ENCODE data around the gene RFC5. TPM values are rescaled to one million over a fixed set of nuclear protein-coding genes. Genes with fewer than 3 reads are reported as not detected.

RFC5 gene
- total RNA-seq, 8 experiments from 2014 or later = 4.9 to 37.4 (median 15.9) TPM

GRCh38 chr12:118038137-118038536 lies 21.6 kb downstream of the RFC5 start:
- ATAC-seq (replicated peaks in 6 of 8) = no peak
- Histone ChIP-seq H3K4me3 (no peak overlapping the region), H3K4me1 (replicated peaks in 1 of 2) (peaks cover 0 to 8% of the 10 kb centered on the region in 2 donors), H3K27ac (no peak overlapping the region)
- in situ Hi-C loops (cut with MboI; ENCODE audit: low pct_unique_long_range_greater_than_20kb in 2 of 9, low sequenced_read_pairs in 9 of 9, unreplicated experiment in 9 of 9) = loop anchor here in 2 of 9 experiments (10.0 to 25.0 kb wide), 2 partner anchors 163 to 176 kb away; no protein-coding TSS in a partner anchor
- WGBS, 10 experiments = 60 to 100% (median 100%) methylated on average over 1 to 4 of the region's 6 CpGs; no CpG with 5 or more reads in 3 of the 10 experiments

GRCh38 chr12:118042091-118042490 lies 25.6 kb downstream of the RFC5 start:
- WGBS, 10 experiments = 33 to 100% (median 97%) methylated on average over 1 to 4 of the region's 4 CpGs; no CpG with 5 or more reads in 3 of the 10 experiments
- no peak overlapping the region for H3K27ac ChIP-seq
- H3K4me3 ChIP-seq = no peak overlapping the region
- H3K4me1 ChIP-seq (replicated peaks in 1 of 2) = no peaks in the 10 kb centered on the region
- in situ Hi-C loops (cut with MboI; ENCODE audit: low pct_unique_long_range_greater_than_20kb in 2 of 9, low sequenced_read_pairs in 9 of 9, unreplicated experiment in 9 of 9) = loop anchor here in 1 of 9 experiments (25.0 kb wide), 1 partner anchor 180 kb away; no protein-coding TSS in a partner anchor
- ATAC-seq (replicated peaks in 6 of 8) = no peak

- in situ Hi-C loops (cut with MboI; ENCODE audit: low pct_unique_long_range_greater_than_20kb in 2 of 9, low sequenced_read_pairs in 9 of 9, unreplicated experiment in 9 of 9) = loop anchor here in 1 of 9 experiments (25.0 kb wide), 1 partner anchor 182 kb away; no protein-coding TSS in a partner anchor
- ATAC-seq (replicated peaks in 6 of 8) = no peak
- H3K4me1 ChIP-seq (replicated peaks in 1 of 2) = no peaks in the 10 kb centered on the region
- WGBS, 10 experiments = 92 to 100% (median 100%) methylated on average over 1 to 2 of the region's 2 CpGs; no CpG with 5 or more reads in 3 of the 10 experiments
- no peak overlapping the region for H3K4me3 ChIP-seq
- no peak overlapping the region for H3K27ac ChIP-seq
Observed at GRCh38 chr12:118044075-118044474, 27.6 kb downstream of the RFC5 start.

- Histone ChIP-seq H3K4me1 (replicated peaks in 1 of 2) (no peaks in the 10 kb centered on the region), H3K4me3 (no peak overlapping the region), H3K27ac (no peak overlapping the region)
- 60 to 100% (median 98%) methylated on average over 1 to 7 of the region's 8 CpGs; no CpG with 5 or more reads in 3 of the 10 experiments for WGBS, 10 experiments
- no peak for ATAC-seq (replicated peaks in 6 of 8)
- in situ Hi-C loops (cut with MboI; ENCODE audit: low pct_unique_long_range_greater_than_20kb in 2 of 9, low sequenced_read_pairs in 9 of 9, unreplicated experiment in 9 of 9) = loop anchor here in 1 of 9 experiments (25.0 kb wide), 1 partner anchor 182 kb away; no protein-coding TSS in a partner anchor
Observed at GRCh38 chr12:118044577-118044976, 28.1 kb downstream of the RFC5 start.

GRCh38 chr12:118046430-118046829 lies 29.9 kb downstream of the RFC5 start:
- in situ Hi-C loops (cut with MboI; ENCODE audit: low pct_unique_long_range_greater_than_20kb in 2 of 9, low sequenced_read_pairs in 9 of 9, unreplicated experiment in 9 of 9) = loop anchor here in 1 of 9 experiments (25.0 kb wide), 1 partner anchor 184 kb away; no protein-coding TSS in a partner anchor
- 83 to 100% (median 99%) methylated on average over 1 to 4 of the region's 4 CpGs; no CpG with 5 or more reads in 2 of the 10 experiments for WGBS, 10 experiments
- Histone ChIP-seq H3K4me3 (no peak overlapping the region), H3K4me1 (replicated peaks in 1 of 2) (no peaks in the 10 kb centered on the region), H3K27ac (no peak overlapping the region)
- no peak for ATAC-seq (replicated peaks in 6 of 8)

- 68 to 100% (median 93%) methylated on average over 1 to 8 of the region's 12 CpGs; no CpG with 5 or more reads in 1 of the 10 experiments for WGBS, 10 experiments
- Histone ChIP-seq H3K4me1 (replicated peaks in 1 of 2) (no peaks in the 10 kb centered on the region), H3K27ac (no peak overlapping the region), H3K4me3 (no peak overlapping the region)
- in situ Hi-C loops (cut with MboI; ENCODE audit: low pct_unique_long_range_greater_than_20kb in 2 of 9, low sequenced_read_pairs in 9 of 9, unreplicated experiment in 9 of 9) = no loop called here
- no peak for ATAC-seq (replicated peaks in 6 of 8)
Observed at GRCh38 chr12:118050972-118051910, 34.7 kb downstream of the RFC5 start.

GRCh38 chr12:118052324-118053070 lies 36.0 kb downstream of the RFC5 start:
- ATAC-seq (replicated peaks in 6 of 8) = peak; percentile 67 to 98 (median 92)
- in situ Hi-C loops (cut with MboI; ENCODE audit: low pct_unique_long_range_greater_than_20kb in 2 of 9, low sequenced_read_pairs in 9 of 9, unreplicated experiment in 9 of 9) = no loop called here
- no peak overlapping the region for H3K27ac ChIP-seq

GRCh38 chr12:118053071-118053985 lies 36.8 kb downstream of the RFC5 start:
- in situ Hi-C loops (cut with MboI; ENCODE audit: low pct_unique_long_range_greater_than_20kb in 2 of 9, low sequenced_read_pairs in 9 of 9, unreplicated experiment in 9 of 9) = no loop called here
- H3K27ac ChIP-seq = no peak overlapping the region
- H3K4me1 ChIP-seq (replicated peaks in 1 of 2) = no peaks in the 10 kb centered on the region
- ATAC-seq (replicated peaks in 6 of 8) = no peak
- no peak overlapping the region for H3K4me3 ChIP-seq
- 60 to 100% (median 95%) methylated on average over 1 to 10 of the region's 10 CpGs; no CpG with 5 or more reads in 1 of the 10 experiments for WGBS, 10 experiments

More at GRCh38 chr12:118052324-118053070, 36.0 kb downstream of the RFC5 start:
- 6 to 100% (median 77%) methylated on average over 1 to 7 of the region's 14 CpGs for WGBS, 10 experiments
- no peak overlapping the region for H3K4me3 ChIP-seq
- H3K4me1 ChIP-seq (replicated peaks in 1 of 2) = no peaks in the 10 kb centered on the region

GRCh38 chr12:118055144-118055557 lies 38.6 kb downstream of the RFC5 start:
- Histone ChIP-seq H3K4me1 (replicated peaks in 1 of 2) (no peaks in the 10 kb centered on the region), H3K4me3 (no peak overlapping the region), H3K27ac (no peak overlapping the region)
- 80 to 100% (median 83%) methylated on average over 1 to 2 of the region's 2 CpGs; no CpG with 5 or more reads in 3 of the 10 experiments for WGBS, 10 experiments
- in situ Hi-C loops (cut with MboI; ENCODE audit: low pct_unique_long_range_greater_than_20kb in 2 of 9, low sequenced_read_pairs in 9 of 9, unreplicated experiment in 9 of 9) = no loop called here
- ATAC-seq (replicated peaks in 6 of 8) = peak in 4 of 8 experiments; percentile 6 to 54 (median 26)

GRCh38 chr12:118055865-118056773 lies 39.6 kb downstream of the RFC5 start:
- no peak overlapping the region for H3K27ac ChIP-seq
- no peak overlapping the region for H3K4me3 ChIP-seq
- ATAC-seq (replicated peaks in 6 of 8) = no peak
- H3K4me1 ChIP-seq (replicated peaks in 1 of 2) = no peaks in the 10 kb centered on the region
- WGBS, 10 experiments = 71 to 100% (median 93%) methylated on average over 1 to 11 of the region's 13 CpGs; no CpG with 5 or more reads in 1 of the 10 experiments
- in situ Hi-C loops (cut with MboI; ENCODE audit: low pct_unique_long_range_greater_than_20kb in 2 of 9, low sequenced_read_pairs in 9 of 9, unreplicated experiment in 9 of 9) = no loop called here

GRCh38 chr12:118058227-118058626 lies 41.7 kb downstream of the RFC5 start:
- Histone ChIP-seq H3K27ac (no peak overlapping the region), H3K4me3 (no peak overlapping the region), H3K4me1 (replicated peaks in 1 of 2) (peaks cover 4 to 6% of the 10 kb centered on the region in 2 donors)
- WGBS, 10 experiments = 90 to 100% (median 100%) methylated on average over 1 to 4 of the region's 7 CpGs; no CpG with 5 or more reads in 3 of the 10 experiments
- no peak for ATAC-seq (replicated peaks in 6 of 8)
- in situ Hi-C loops (cut with MboI; ENCODE audit: low pct_unique_long_range_greater_than_20kb in 2 of 9, low sequenced_read_pairs in 9 of 9, unreplicated experiment in 9 of 9) = no loop called here

All from motor neuron (in vitro differentiated cells).